Measurements from ENCODE around the gene ZNF10. TPM values are rescaled to one million over a fixed set of nuclear protein-coding genes. Genes with fewer than 3 reads are reported as not detected.

Gene ZNF10
- total RNA-seq (2014; rRNA removed; shearing (Covaris generic)): 1.2 and 2.5 TPM in 2 replicates

GRCh38 chr12:133130038-133130807 lies at the start of gene ZNF10, which contains the start of gene ZNF891:
Gene ZNF10, plus strand, starts transcription at chr12:133130627. Its CDS starts 13,866 bp downstream, at chr12:133144493.
Gene ZNF891, minus strand, starts transcription at chr12:133130274. Its CDS starts 8,356 bp downstream, at chr12:133121918.
- peak; percentile 94 for DNase-seq (ENCODE audit: low spot score)

- no peak for DNase-seq (ENCODE audit: low spot score)
These were observed 49.2 kb upstream of the ZNF10 start for GRCh38 chr12:133081159-133081780.

GRCh38 chr12:133083345-133083744 lies 47.1 kb upstream of the ZNF10 start:
- no peak for DNase-seq (ENCODE audit: low spot score)

GRCh38 chr12:133105620-133106019 lies 24.8 kb upstream of the ZNF10 start:
- no peak for DNase-seq (ENCODE audit: low spot score)

GRCh38 chr12:133106253-133106652 lies 24.2 kb upstream of the ZNF10 start:
- no peak for DNase-seq (ENCODE audit: low spot score)

GRCh38 chr12:133107121-133107520 lies 23.3 kb upstream of the ZNF10 start:
- no peak for DNase-seq (ENCODE audit: low spot score)

GRCh38 chr12:133108150-133108549 lies 22.3 kb upstream of the ZNF10 start:
- no peak for DNase-seq (ENCODE audit: low spot score)

GRCh38 chr12:133120385-133121191 lies 9.8 kb upstream of the ZNF10 start:
- peak; percentile 11 for DNase-seq (ENCODE audit: low spot score)

- no peak for DNase-seq (ENCODE audit: low spot score)
These were observed 5.8 kb upstream of the ZNF10 start for GRCh38 chr12:133124674-133125073.

GRCh38 chr12:133129368-133130037 lies 924 bp upstream of the ZNF10 start:
- peak; percentile 44 for DNase-seq (ENCODE audit: low spot score)

GRCh38 chr12:133130808-133131128 lies 341 bp downstream of the ZNF10 start:
- no peak for DNase-seq (ENCODE audit: low spot score)

- DNase-seq (ENCODE audit: low spot score): no peak
These were observed 5.3 kb downstream of the ZNF10 start for GRCh38 chr12:133135747-133136146.

GRCh38 chr12:133145981-133146380 lies 15.6 kb downstream of the ZNF10 start:
- DNase-seq (ENCODE audit: low spot score): no peak

GRCh38 chr12:133156125-133156690 lies 25.8 kb downstream of the ZNF10 start:
- no peak for DNase-seq (ENCODE audit: low spot score)

- DNase-seq (ENCODE audit: low spot score): no peak
These were observed 35.3 kb downstream of the ZNF10 start for GRCh38 chr12:133165776-133166175.

GRCh38 chr12:133172491-133172890 lies 42.1 kb downstream of the ZNF10 start:
- no peak for DNase-seq (ENCODE audit: low spot score)

GRCh38 chr12:133174901-133175300 lies 44.5 kb downstream of the ZNF10 start:
- no peak for DNase-seq (ENCODE audit: low spot score)

- DNase-seq (ENCODE audit: low spot score): no peak
These were observed 50.2 kb downstream of the ZNF10 start for GRCh38 chr12:133180669-133181068.

GRCh38 chr12:133181238-133181959 lies 51.0 kb downstream of the ZNF10 start, which contains the start of gene ZNF268:
Gene ZNF268, plus strand, starts transcription at chr12:133181495. Its CDS starts 503 bp downstream, at chr12:133181998.
- peak; percentile 93 for DNase-seq (ENCODE audit: low spot score)

GRCh38 chr12:133190176-133190575 lies 59.7 kb downstream of the ZNF10 start:
- DNase-seq (ENCODE audit: low spot score): no peak

GRCh38 chr12:133192847-133193246 lies 62.4 kb downstream of the ZNF10 start:
- no peak for DNase-seq (ENCODE audit: low spot score)
